HUES64 (cell line): ENCODE results near the gene MYBBP1A.

ENCODE experiments used
- H3K27ac ChIP-seq: 2 replicates; pipeline ENCODE4 v1.7.0; 2013; ENCODE audit warnings: low read depth, low read length, inconsistent platforms
- H3K27me3 ChIP-seq: 2 replicates; pipeline ENCODE4 v1.6.1; 2013; ENCODE audit warnings: mild to moderate bottlenecking, low read length; ENCODE audit not compliant: insufficient read depth
- H3K36me3 ChIP-seq: 2 replicates; pipeline ENCODE4 v1.6.1; 2013; ENCODE audit warnings: mild to moderate bottlenecking, low read length; ENCODE audit not compliant: insufficient read depth
- H3K4me1 ChIP-seq: 2 replicates; pipeline ENCODE4 v1.6.1; 2013; ENCODE audit warnings: mild to moderate bottlenecking, low read length, moderate library complexity; ENCODE audit not compliant: insufficient read depth
- H3K4me3 ChIP-seq: 2 replicates; pipeline ENCODE4 v1.5.1; 2013; ENCODE audit warnings: mild to moderate bottlenecking, low read length, moderate library complexity
- H3K9ac ChIP-seq: 2 replicates; pipeline ENCODE4 v1.6.1; 2013; ENCODE audit warnings: mild to moderate bottlenecking, low read depth, low read length
- H3K9me3 ChIP-seq: 2 replicates; pipeline ENCODE4 v1.6.1; 2013; ENCODE audit warnings: low read depth, low read length; ENCODE audit not compliant: insufficient read depth
- WGBS: fragments of 150-250, 120-280 bp; methylation state at CpG from one replicate; pipeline ENCODE4 v1.1.7; 2013; ENCODE audit warnings: missing lambda C conversion rate; 5-methylcytosine and 5-hydroxymethylcytosine counted together

Gene MYBBP1A

DNA sequence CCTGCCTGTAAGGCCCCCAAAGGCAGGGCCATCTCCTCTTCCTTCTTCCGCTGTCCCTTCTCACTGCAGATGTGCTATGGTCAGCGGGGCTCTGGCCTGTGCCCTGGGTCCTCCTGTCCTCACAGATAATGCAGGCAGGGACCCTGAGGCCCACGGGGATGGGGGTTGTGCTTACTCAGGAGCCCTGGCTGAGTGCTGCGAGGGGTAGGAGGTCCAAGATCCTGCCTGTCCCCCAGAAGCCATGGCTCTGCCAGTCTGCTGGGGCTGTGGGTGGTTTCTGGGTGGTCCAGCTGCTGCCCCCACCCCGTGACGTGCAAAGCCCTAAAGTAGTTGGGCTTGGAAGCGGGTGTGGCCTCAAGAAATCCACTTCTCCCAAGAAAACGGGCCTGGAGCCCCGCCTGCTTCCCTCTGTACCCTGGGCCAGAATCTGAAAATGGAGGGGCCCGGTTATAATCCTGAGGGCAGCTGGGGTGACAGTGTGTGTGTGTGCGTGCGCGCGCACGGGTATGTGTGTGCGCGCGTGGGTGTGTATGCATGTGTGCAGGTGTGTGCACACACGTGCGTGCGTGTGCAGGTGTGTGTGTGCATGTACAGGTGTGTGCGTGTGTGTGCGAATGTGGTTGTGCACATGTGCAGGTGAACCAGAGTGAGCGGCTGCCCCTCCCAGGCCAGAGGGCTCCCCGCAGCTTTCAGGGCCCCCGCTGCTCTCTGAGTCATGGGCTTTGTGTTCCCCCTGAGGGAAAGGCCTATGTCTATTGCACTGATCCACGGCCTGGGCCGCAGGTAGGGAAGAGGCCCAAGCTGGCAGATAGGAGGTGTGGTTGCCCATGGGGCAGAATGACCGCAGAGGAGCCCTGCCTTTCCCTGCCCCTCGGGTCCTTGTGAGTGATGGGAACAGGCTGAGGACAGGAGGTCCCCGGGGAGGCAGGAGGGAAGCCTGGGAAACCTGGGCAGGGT is 42.8 kb downstream of the MYBBP1A start:
- no peaks in the 10 kb centered on the region for H3K36me3 ChIP-seq
- no peak overlapping the region for H3K4me3 ChIP-seq
- 92% methylated on average over 31 of the region's 31 CpGs for WGBS
- H3K9ac ChIP-seq: no peak overlapping the region
- no peak overlapping the region; the same call in 1 of the 2 replicates for H3K27ac ChIP-seq
- no peaks in the 10 kb centered on the region for H3K9me3 ChIP-seq
- H3K4me1 ChIP-seq: peaks cover 7% of the 10 kb centered on the region; the same call in 1 of the 2 replicates
- no peaks in the 10 kb centered on the region for H3K27me3 ChIP-seq

DNA sequence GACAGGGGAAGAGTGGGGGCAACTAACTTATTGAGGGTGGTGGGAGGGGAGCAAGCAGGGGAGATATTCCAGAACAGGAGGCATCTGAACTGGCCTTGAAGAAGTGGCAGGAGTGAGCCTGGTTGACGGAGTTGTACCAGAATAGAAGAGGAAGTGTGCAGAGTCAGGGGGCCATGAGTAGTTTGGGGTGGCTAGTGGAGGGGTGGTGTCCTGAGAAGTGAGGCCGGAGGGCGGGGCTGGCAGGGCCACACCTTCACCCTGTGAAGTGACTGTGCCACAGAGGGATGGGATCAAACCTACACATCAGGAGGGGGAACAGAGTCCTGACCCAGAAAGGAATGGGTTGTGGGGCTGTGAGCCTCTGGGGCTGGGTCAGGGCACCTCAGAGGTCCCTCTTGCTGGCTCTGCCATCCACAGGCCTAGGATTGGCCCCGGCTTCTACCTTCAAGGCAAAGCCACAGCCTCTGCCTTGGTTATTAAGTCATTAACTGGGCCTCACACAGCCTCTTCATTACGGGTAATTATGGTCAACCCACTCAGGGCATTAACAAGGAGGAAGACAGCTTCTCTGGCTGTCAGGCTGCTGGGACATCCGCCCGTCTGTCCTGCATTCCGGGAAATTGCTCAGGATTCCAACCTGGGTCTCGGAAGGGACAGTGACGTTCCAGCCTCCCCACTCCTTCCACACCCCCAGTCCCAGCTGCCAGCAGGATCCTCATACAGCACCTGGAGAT is 43.8 kb downstream of the MYBBP1A start:
- Histone ChIP-seq H3K4me1 (peaks cover 7% of the 10 kb centered on the region; the same call in 1 of the 2 replicates), H3K4me3 (no peak overlapping the region), H3K27ac (no peak overlapping the region), H3K27me3 (no peaks in the 10 kb centered on the region), H3K9me3 (no peaks in the 10 kb centered on the region), H3K9ac (no peak overlapping the region), H3K36me3 (no peaks in the 10 kb centered on the region)
- 93% methylated on average over 10 of the region's 10 CpGs for WGBS

DNA sequence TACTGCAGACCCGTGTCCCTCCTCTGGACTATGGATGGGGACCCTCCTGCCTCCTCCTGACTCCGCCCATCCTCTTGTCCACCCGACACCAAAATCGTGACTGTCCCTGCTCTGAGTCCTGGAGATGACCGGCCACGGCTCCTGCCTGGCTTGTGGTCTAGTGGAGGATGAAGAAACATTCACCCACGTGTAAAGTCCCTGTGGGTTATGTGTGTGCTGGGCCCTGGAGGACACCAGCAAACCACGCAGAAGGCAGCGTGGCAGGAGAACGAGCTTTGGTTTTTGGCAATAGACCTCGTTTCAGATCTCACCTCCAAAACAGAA is 44.6 kb downstream of the MYBBP1A start:
- Histone ChIP-seq H3K9ac (no peak overlapping the region), H3K4me3 (no peak overlapping the region), H3K9me3 (no peaks in the 10 kb centered on the region), H3K27ac (no peak overlapping the region), H3K36me3 (no peaks in the 10 kb centered on the region), H3K4me1 (peaks cover 7% of the 10 kb centered on the region; the same call in 1 of the 2 replicates), H3K27me3 (no peaks in the 10 kb centered on the region)
- 95% methylated on average over 11 of the region's 11 CpGs for WGBS

DNA sequence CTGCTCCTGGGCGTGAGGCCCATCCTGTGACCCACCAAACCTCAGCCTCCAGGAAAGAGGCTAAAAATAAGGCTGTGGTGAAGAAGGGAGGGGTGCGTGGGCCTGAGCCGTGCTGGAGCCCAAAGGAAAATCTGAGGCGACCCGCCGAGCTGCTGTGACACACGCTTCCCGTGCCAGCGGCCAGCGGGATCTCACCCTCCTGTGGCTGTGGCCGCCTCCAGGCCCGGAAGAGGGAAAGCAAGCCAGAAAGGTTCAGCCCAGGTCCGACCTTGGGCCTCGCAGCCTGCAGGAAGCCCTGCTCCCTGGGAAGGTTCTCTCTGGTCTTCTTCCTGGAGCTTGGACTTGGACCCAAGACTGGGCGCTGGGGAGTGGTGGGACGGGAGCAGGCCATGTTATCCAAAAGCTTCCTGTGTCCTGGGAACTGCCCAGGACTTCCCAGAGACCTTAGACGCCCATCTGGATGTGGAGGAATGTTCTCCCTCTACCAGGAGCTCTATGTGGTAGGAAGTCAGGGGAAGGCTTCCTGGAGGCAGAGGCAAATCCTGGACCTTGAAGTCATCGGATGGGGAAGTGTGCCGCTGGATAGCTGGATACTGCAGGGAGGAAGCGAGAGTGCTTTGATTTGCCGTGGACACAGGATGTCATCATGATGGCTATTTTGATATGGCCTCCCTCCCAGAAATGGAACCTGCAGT is 45.1 kb downstream of the MYBBP1A start:
- Histone ChIP-seq H3K4me3 (no peak overlapping the region), H3K4me1 (peaks cover 7% of the 10 kb centered on the region; the same call in 1 of the 2 replicates), H3K9ac (no peak overlapping the region), H3K27ac (no peak overlapping the region), H3K27me3 (no peaks in the 10 kb centered on the region), H3K9me3 (no peaks in the 10 kb centered on the region), H3K36me3 (no peaks in the 10 kb centered on the region)
- WGBS: 91% methylated on average over 21 of the region's 21 CpGs

DNA sequence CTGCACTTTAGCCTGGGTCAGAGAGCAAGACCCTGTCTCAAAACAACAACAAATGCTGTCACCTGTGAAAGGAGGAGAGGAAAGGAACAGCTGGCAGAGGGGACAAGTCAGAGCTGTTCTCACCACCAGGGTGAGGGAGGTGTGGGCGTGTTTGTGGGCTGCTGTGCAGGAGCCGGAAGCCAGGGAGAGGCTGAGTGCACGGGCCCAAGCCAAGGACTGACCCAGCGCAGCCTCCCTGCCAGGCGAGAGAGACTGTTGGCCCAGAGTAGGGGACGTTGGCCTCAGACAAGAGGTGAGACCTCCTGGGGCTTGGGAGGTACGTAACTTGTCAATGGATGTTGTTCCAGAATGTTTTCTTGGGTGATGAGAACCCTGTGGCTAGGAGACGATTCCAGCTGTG is 45.8 kb downstream of the MYBBP1A start:
- Histone ChIP-seq H3K4me3 (no peak overlapping the region), H3K27ac (no peak overlapping the region), H3K4me1 (peaks cover 7% of the 10 kb centered on the region; the same call in 1 of the 2 replicates), H3K9me3 (no peaks in the 10 kb centered on the region), H3K36me3 (no peaks in the 10 kb centered on the region), H3K27me3 (no peaks in the 10 kb centered on the region), H3K9ac (no peak overlapping the region)
- WGBS: 88% methylated on average over 8 of the region's 8 CpGs

DNA sequence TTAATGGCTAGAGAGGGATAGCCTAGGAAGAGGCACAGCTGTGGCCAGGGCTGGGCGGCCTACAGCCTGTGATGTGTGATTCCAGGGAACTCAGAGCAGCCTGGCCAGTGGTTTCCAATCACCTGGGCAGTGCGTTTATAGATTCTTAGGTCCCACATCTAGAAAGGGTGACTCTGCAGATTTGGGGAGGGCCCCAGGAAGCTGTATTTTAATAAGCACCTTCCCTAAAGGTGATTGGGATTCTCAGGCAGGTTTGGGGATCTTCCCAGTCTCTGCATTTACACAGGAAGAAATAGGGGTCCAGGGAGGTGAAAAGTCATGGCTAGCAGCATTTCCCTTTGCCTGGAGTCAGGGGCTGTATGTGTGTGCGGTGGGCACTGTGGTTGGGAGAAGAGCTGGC is 47.0 kb downstream of the MYBBP1A start:
- Histone ChIP-seq H3K27me3 (no peaks in the 10 kb centered on the region), H3K4me3 (no peak overlapping the region), H3K27ac (no peak overlapping the region), H3K36me3 (no peaks in the 10 kb centered on the region), H3K9me3 (no peaks in the 10 kb centered on the region), H3K4me1 (peaks cover under 1% of the 10 kb centered on the region; the same call in 1 of the 2 replicates), H3K9ac (no peak overlapping the region)
- 94% methylated on average over 3 of the region's 3 CpGs for WGBS

DNA sequence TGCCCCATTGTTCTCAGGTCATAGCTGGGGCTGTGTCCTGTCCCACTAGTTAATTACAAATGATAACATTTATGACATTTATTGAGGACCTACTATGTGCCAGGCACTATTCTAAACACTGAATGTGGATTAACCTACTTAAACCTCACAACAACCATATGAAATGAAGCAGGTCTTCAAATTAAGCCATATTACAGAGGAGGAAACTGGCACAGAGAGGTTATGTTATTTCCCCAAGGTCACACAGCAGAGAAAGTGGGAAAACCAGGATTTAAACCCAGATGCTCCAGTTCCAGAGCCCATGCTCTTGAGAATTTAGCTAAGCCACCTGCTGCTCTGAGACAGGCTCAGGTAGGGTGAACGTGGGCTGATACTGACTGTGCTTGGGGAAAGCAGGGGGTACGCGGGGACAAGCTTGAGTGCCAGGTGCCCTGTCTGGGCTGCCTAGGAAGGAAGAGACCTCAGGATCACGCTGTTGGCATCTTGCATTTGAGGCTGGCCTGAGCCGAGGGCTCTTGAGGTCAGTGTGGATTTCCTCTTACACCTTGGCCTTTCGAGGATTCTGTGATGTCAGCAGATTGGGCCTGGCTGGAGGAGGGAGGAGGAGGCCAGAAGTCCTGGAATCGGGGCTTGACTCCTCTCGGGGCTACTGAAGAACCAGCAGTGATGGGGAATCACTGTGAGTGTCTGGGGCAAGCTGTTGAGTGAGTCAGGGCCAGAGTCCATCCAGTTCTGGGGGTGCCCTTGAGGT is 47.6 kb downstream of the MYBBP1A start:
- WGBS: 93% methylated on average over 8 of the region's 8 CpGs
- Histone ChIP-seq H3K27ac (no peak overlapping the region), H3K27me3 (no peaks in the 10 kb centered on the region), H3K4me3 (no peak overlapping the region), H3K9ac (no peak overlapping the region), H3K4me1 (no peaks in the 10 kb centered on the region), H3K9me3 (no peaks in the 10 kb centered on the region), H3K36me3 (no peaks in the 10 kb centered on the region)

DNA sequence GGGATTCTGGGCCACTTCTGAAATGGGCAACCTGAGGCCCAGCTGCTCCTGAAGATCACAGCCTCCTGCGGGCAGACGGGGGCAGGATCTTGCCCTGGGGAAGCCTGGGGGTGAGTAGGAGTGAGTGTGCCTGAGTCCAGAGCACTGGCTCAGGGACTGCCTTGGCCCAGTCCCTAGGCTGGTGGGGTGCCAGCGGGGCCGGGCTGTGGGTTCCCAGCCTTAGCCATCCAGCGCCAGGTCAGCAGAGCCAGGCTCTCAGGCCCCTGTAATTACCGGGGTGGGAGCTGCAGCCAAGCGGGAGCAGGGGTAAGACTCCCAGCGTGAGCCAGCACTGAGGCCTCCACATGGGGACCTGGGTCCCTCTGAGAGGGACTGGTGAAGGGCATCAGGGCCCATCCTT is 48.3 kb downstream of the MYBBP1A start:
- no peak overlapping the region for H3K27ac ChIP-seq
- H3K4me1 ChIP-seq: no peaks in the 10 kb centered on the region
- H3K4me3 ChIP-seq: no peak overlapping the region
- H3K27me3 ChIP-seq: no peaks in the 10 kb centered on the region
- no peaks in the 10 kb centered on the region for H3K9me3 ChIP-seq
- no peaks in the 10 kb centered on the region for H3K36me3 ChIP-seq
- no peak overlapping the region for H3K9ac ChIP-seq
- 92% methylated on average over 8 of the region's 8 CpGs for WGBS

DNA sequence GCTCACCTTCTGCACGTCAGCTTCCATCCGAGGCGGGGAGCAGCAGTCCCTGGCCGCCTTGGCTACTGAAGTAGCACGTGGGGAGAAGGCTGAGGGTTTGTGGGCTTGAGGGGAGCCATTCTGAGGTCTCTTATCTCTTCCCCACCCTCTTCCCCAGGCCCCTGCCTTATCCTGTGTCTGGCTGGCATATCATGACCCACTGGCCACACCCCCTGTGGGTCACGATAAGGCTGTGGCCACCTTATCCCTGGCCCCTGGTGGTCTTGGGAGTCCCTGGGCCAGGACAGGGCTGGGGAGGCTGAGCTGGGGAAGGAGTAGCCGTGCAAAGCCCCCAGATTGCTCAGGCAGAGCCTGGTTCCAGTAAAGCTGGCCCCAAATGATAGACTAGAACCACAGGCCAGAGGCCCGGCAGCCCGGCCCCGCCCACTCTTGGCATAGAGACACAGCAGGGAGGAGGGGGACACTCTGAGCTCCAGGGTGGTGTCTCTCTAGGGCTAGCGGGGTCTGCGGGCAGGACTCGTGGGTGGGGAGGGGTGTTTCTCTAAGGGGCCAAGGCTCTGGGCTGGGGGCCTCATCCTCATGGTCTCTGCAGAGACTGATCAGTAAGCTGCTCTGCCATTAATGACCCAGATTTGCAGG is 48.9 kb downstream of the MYBBP1A start:
- H3K36me3 ChIP-seq: no peaks in the 10 kb centered on the region
- 86% methylated on average over 13 of the region's 13 CpGs for WGBS
- no peaks in the 10 kb centered on the region for H3K4me1 ChIP-seq
- no peak overlapping the region for H3K4me3 ChIP-seq
- H3K27ac ChIP-seq: no peak overlapping the region
- peaks cover 5% of the 10 kb centered on the region for H3K27me3 ChIP-seq
- H3K9me3 ChIP-seq: no peaks in the 10 kb centered on the region
- H3K9ac ChIP-seq: no peak overlapping the region

DNA sequence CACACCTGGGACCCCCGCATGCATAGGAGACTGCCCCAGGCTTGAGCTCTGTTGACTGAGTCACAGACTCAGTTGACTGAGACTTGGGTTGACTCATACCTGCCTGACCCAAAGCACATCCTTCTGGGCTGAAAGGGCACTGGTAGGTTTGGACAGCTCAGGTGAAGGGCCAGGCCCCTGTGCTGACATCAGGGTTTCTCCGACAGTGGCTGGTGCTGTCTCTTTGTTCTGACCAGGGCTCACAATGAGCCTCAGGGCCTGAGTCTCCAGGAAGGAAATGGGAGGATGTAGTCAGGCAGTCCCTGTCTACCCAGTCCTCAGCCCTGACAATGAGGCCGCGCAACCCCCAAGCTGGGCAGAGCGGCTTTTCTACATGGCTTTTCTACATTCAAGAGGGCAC is 50.0 kb downstream of the MYBBP1A start:
- Histone ChIP-seq H3K27me3 (peaks cover 16% of the 10 kb centered on the region), H3K4me3 (no peak overlapping the region), H3K4me1 (no peaks in the 10 kb centered on the region), H3K36me3 (no peaks in the 10 kb centered on the region), H3K27ac (no peak overlapping the region), H3K9ac (no peak overlapping the region), H3K9me3 (no peaks in the 10 kb centered on the region)
- WGBS: 91% methylated on average over 5 of the region's 5 CpGs
